Measurements from ENCODE around the gene SHROOM4.

- TF ChIP-seq CTCF (IDR thresholded peaks at IDR 0.05; ENCODE audit: low read depth, low read length, missing input control), result no peak
- no peak for TF ChIP-seq GABPA (IDR thresholded peaks at IDR 0.05 in 1 of 2, conservative IDR thresholded peaks at IDR 0.05 in 1 of 2)
- no peak for TF ChIP-seq MAX (IDR thresholded peaks at IDR 0.05)
- TF ChIP-seq REST (IDR thresholded peaks at IDR 0.05), result no peak
- no peak for TF ChIP-seq RAD21 (IDR thresholded peaks at IDR 0.05)
- TF ChIP-seq YY1 (IDR thresholded peaks at IDR 0.05), result no peak
- no peak for TF ChIP-seq TAF1 (conservative IDR thresholded peaks at IDR 0.05)
- TF ChIP-seq EGR1 (IDR thresholded peaks at IDR 0.05; ENCODE audit: low read depth in 2 of 2), result no peak
- TF ChIP-seq SP1 (IDR thresholded peaks at IDR 0.05), result no peak
- TF ChIP-seq FOXA1 (IDR thresholded peaks at IDR 0.05), result no peak
- TF ChIP-seq JUND (IDR thresholded peaks at IDR 0.05), result no peak
- no peak for TF ChIP-seq FOXA2 (IDR thresholded peaks at IDR 0.05)
- TF ChIP-seq ZBTB33 (IDR thresholded peaks at IDR 0.05), result no peak
- TF ChIP-seq RXRA (IDR thresholded peaks at IDR 0.05), result no peak
Observed at GRCh38 chrX:50765986-50766385, 48.0 kb downstream of the SHROOM4 start.

All from liver (tissue), 3 donors.